C4-2B (cell line): Measurements from ENCODE around the gene VIL1.

Source experiments
- H3K27ac ChIP-seq: fragments of 450-650 bp; 2 replicates; pipeline ENCODE4 v1.5.1; 2017
- CTCF ChIP-seq: fragments of 450-650 bp; conservative IDR thresholded peaks from 2 replicates; pipeline ENCODE4 v1.5.1; 2017; ENCODE audit warnings: mild to moderate bottlenecking
- ZFX ChIP-seq: fragments of 450-650 bp; IDR thresholded peaks from 2 replicates; pipeline ENCODE4 v1.6.1; 2017

VIL1 gene

DNA sequence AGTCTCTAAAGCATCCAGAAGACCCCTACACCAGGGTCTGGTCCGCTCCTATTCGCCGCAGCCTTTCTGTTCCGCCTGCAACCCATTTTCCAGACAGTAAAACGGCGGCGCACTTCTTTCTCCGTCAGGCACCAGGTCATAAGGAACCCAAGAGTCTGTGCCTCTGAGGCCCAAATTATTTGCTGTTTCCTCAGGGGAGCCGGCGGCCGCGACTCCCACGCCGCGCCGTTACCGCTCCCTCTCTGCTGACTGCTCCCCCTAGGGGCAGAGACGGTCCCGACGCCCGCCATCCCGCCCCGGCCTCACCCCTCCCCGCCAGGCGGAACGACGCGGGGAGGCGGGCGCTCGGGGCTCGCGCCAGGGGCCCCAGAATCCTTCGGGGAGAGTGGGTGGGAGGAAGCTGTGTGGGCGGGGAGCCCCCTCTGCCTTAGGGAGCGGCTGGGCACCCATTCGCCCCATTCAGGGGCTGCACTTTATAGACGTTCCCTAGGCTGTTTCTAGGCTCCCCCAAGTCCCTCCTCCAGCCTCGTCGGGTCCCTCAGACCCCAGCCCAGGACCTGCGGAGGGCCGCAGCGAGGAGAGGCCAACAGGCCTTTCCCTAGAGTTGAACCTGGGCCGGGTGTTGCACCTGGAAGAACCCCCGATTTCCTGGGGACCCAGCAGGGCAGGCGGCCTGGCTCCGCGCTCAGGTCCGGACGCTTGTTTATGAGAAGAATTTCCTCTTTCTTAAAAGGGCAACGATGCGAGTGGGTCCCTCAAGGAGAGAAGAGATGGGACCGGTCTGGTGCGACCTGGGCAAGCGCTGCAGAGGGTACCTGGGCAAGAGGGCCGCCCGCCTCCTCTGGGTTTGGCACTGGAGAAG is 22.9 kb upstream of the VIL1 start:
- TF ChIP-seq CTCF = peak; percentile 94
- no peak for TF ChIP-seq ZFX
- H3K27ac ChIP-seq = peak overlapping the region; percentile 95

GRCh38 chr2:218396688-218397462 is 22.0 kb upstream of the VIL1 start:
- no peak for TF ChIP-seq CTCF
- TF ChIP-seq ZFX = no peak
- H3K27ac ChIP-seq = peak overlapping the region; percentile 95

DNA sequence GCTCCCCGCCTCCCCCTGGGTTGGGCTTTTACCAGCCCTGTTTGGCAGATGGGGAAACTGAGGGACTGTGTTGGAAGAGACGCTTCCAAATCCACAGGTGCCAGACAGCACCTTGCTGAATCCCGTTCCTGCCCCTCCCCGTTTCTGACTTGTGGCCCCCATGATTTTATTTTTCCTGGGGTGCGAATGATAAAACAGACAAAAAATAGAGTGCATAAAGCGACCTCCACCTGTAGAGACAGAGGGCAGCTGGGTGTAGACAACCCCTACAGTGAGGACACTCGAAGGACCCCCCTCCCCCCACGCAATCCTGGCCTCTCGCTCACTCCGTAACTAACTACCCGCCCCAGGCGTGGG is 21.5 kb upstream of the VIL1 start:
- TF ChIP-seq ZFX (no peak), CTCF (no peak)
- peak overlapping the region; percentile 95 for H3K27ac ChIP-seq

DNA sequence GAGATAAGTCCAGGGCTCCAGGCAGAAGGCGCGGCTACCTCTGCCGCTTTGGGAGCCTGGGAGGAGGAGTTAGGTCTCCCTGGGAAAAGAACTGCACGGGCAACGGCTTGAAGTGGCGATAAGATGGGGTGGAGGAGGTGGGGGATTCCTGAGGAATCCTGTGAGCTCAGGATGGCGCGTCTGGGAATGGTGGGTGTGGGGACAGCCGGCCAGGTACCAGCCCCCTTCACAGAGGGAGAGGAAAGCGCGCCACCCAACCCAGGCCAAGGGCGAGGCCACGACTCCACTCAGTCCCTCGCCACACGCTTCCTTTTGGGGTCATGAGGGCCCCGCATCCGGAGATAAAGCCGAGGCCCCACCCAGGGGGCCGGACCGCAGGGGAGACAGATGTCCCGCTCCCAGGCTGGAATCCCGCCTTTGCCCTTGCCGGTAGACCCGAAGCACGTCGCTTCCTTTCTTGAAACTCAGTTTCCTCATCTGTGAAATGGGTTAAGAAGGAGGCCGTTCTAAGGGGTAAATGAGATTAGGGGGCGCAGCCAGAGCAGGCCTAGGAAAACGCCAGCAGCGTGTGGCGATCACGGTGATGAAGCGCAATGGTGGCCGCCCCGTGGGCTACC is 21.0 kb upstream of the VIL1 start:
- peak overlapping the region; percentile 95 for H3K27ac ChIP-seq
- no peak for TF ChIP-seq CTCF
- no peak for TF ChIP-seq ZFX

GRCh38 chr2:218398437-218399390 is 20.2 kb upstream of the VIL1 start:
- TF ChIP-seq ZFX (peak; percentile 22), CTCF (no peak)
- H3K27ac ChIP-seq = peak overlapping the region; percentile 95

- H3K27ac ChIP-seq = peak within 1 kb of the TSS; percentile 95
- TF ChIP-seq ZFX (no peak), CTCF (peak; percentile 20; the same call in 1 of the 2 replicates)
These were observed 19.3 kb upstream of the VIL1 start, which contains the start of gene CTDSP1 for GRCh38 chr2:218399391-218400166. CTDSP1 (plus strand) TSS chr2:218399868; CDS start chr2:218400091, 223 bp downstream.
